ENCODE results near the gene CNPY1.

GRCh38 chr7:155527664-155528063 lies 18.7 kb downstream of the CNPY1 start:
- TF ChIP-seq SMARCC2 (IDR thresholded peaks at IDR 0.05; ENCODE audit: low read depth) = no peak
- TF ChIP-seq POLR2A (conservative IDR thresholded peaks at IDR 0.05) = no peak
- no peak for TF ChIP-seq NR2C2 (CRISPR knock-in tag; IDR thresholded peaks at IDR 0.05)
- no peak for TF ChIP-seq NR2C2 (tag; IDR thresholded peaks at IDR 0.05)
- no peak for TF ChIP-seq E2F5 (CRISPR knock-in tag; IDR thresholded peaks at IDR 0.05)
- no peak for TF ChIP-seq ZNF217 (CRISPR knock-in tag; IDR thresholded peaks at IDR 0.05)
- no peak for TF ChIP-seq HMGXB4 (CRISPR knock-in tag; IDR thresholded peaks at IDR 0.05)
- no peak for TF ChIP-seq ZBTB8A (IDR thresholded peaks at IDR 0.05; ENCODE audit: partially characterized antibody)
- TF ChIP-seq HDAC3 (IDR thresholded peaks at IDR 0.05; ENCODE audit: borderline replicate concordance, partially characterized antibody) = no peak
- TF ChIP-seq SRF (CRISPR knock-in tag; IDR thresholded peaks at IDR 0.05) = no peak
- TF ChIP-seq PRPF4 (IDR thresholded peaks at IDR 0.05; ENCODE audit: insufficient read depth, low read depth, low read length, poor library complexity, severe bottlenecking) = no peak

Measured in K562 (cell line).